SK-N-SH (cell line): Measurements from ENCODE around the gene FBXO30. TPM values are rescaled to one million over a fixed set of nuclear protein-coding genes. Genes with fewer than 3 reads are reported as not detected.
A peak's percentile ranks its signal among the peaks of the same experiment; 100 is the strongest.

Experiments used
- CTCF ChIA-PET: fragments of 300-600, 350-600 bp; formaldehyde crosslinking; extraction: SDS; loops from one replicate; lab custom pipeline; 2021; lab: Yijun Ruan, JAX
- POLR2A ChIA-PET: fragments of 350-600 bp; sonication (Branson Sonifier 250); formaldehyde crosslinking; extraction: SDS; loops from one replicate; lab custom pipeline; 2020; ENCODE audit warnings: antibody characterized with exemption, inconsistent platforms; lab: Yijun Ruan, JAX
- DNase-seq: peaks from one replicate; pipeline ENCODE4 v3.0.0; 2012
- H2AFZ ChIP-seq: fragments of 200-600 bp; sonication (generic); 2 replicates; pipeline ENCODE4 v1.8.1; 2016; ENCODE audit warnings: antibody characterized with exemption, mild to moderate bottlenecking, low read depth
- H3F3A ChIP-seq: fragments of 200-600 bp; sonication (generic); replicated peaks from 2 replicates; pipeline ENCODE3; 2016; ENCODE audit warnings: antibody characterized with exemption, mild to moderate bottlenecking; ENCODE audit not compliant: insufficient read depth
- H3K27ac ChIP-seq, 2 experiments: fragments of 200-500 bp in 1 of 2; fragments of 200-600 bp in 1 of 2; sonication (Bioruptor generic) in 1 of 2; sonication (generic), shearing (Covaris generic) in 1 of 2; 2 replicates each; pipeline versions ENCODE4 v1.5.1 to v1.6.1; 2014 to 2016; ENCODE audit warnings: low read depth in 2 of 2, inconsistent platforms in 1 of 2, low read length in 1 of 2, mild to moderate bottlenecking in 1 of 2, mixed read lengths in 1 of 2
- H3K27me3 ChIP-seq: fragments of 200-600 bp; sonication (generic), shearing (Covaris generic); 2 replicates; pipeline ENCODE4 v1.6.1; 2016; ENCODE audit warnings: mixed run types; ENCODE audit not compliant: insufficient read depth
- H3K36me3 ChIP-seq, 2 experiments: fragments of 200-500 bp in 1 of 2; fragments of 200-600 bp in 1 of 2; sonication (Bioruptor generic) in 1 of 2; sonication (generic) in 1 of 2; replicated peaks in 1 of 2; 2 replicates each; pipeline versions ENCODE3 to v1.5.1; 2014 to 2016; ENCODE audit warnings: low read length in 1 of 2, mild to moderate bottlenecking in 1 of 2; ENCODE audit not compliant: insufficient read depth in 2 of 2, control insufficient read depth in 1 of 2
- H3K4me1 ChIP-seq, 2 experiments: fragments of 200-500 bp in 1 of 2; fragments of 200-600 bp in 1 of 2; sonication (Bioruptor generic) in 1 of 2; sonication (generic), shearing (Covaris generic) in 1 of 2; 2 replicates each; pipeline versions ENCODE4 v1.5.1 to v1.6.1; 2014 to 2016; ENCODE audit warnings: low read depth in 1 of 2, low read length in 1 of 2, mixed run types in 1 of 2; ENCODE audit not compliant: insufficient read depth in 2 of 2, control insufficient read depth in 1 of 2
- H3K4me2 ChIP-seq: fragments of 200-600 bp; sonication (generic), shearing (Covaris generic); 2 replicates; pipeline ENCODE4 v1.6.1; 2017; ENCODE audit warnings: mixed run types
- H3K4me3 ChIP-seq, 2 experiments: fragments of 200-500 bp in 1 of 2; fragments of 200-600 bp in 1 of 2; sonication (Bioruptor generic) in 1 of 2; sonication (generic), shearing (Covaris generic) in 1 of 2; 2 replicates each; pipeline versions ENCODE4 v1.5.1 to v1.8.1; 2014 to 2016; ENCODE audit warnings: low read depth in 2 of 2, inconsistent platforms in 1 of 2, low read length in 1 of 2, mild to moderate bottlenecking in 1 of 2, mixed read lengths in 1 of 2, moderate library complexity in 1 of 2
- H3K79me2 ChIP-seq: fragments of 200-600 bp; sonication (generic); 2 replicates; pipeline ENCODE4 v1.8.1; 2017; ENCODE audit warnings: mild to moderate bottlenecking; ENCODE audit not compliant: insufficient read depth
- H3K9ac ChIP-seq: fragments of 200-600 bp; sonication (generic); 2 replicates; pipeline ENCODE4 v1.6.1; 2017; ENCODE audit warnings: mixed run types
- H3K9me2 ChIP-seq: fragments of 200-600 bp; sonication (generic); 2 replicates; pipeline ENCODE4 v1.6.1; 2017; ENCODE audit warnings: mixed run types
- H3K9me3 ChIP-seq: fragments of 200-600 bp; sonication (generic); 2 replicates; pipeline ENCODE4 v1.6.1; 2017; ENCODE audit warnings: mixed run types, mild to moderate bottlenecking, moderate library complexity
- H4K20me1 ChIP-seq: fragments of 200-600 bp; sonication (generic); 2 replicates; pipeline ENCODE4 v1.6.1; 2017; ENCODE audit warnings: mild to moderate bottlenecking, mixed run types; ENCODE audit not compliant: insufficient read depth
- CHD2 ChIP-seq: fragments of 150-350 bp; IDR thresholded peaks from 2 replicates; pipeline ENCODE4 v1.6.1; 2018; ENCODE audit warnings: low read length; ENCODE audit not compliant: partially characterized antibody
- ELF1 ChIP-seq: IDR thresholded peaks from 2 replicates; pipeline ENCODE4 v1.4.0; 2012
- FOSL2 ChIP-seq: IDR thresholded peaks from 2 replicates; pipeline ENCODE4 v1.4.0; 2012; ENCODE audit warnings: low read depth, mild to moderate bottlenecking, moderate library complexity, borderline replicate concordance
- FOXJ3 ChIP-seq: sonication (generic); formaldehyde crosslinking; IDR thresholded peaks from 2 replicates; pipeline ENCODE4 v1.5.1; 2020; ENCODE audit warnings: mild to moderate bottlenecking, missing genetic modification reagents
- FOXM1 ChIP-seq: IDR thresholded peaks from 2 replicates; pipeline ENCODE4 v1.4.0; 2012; ENCODE audit warnings: low read depth, mild to moderate bottlenecking
- GABPA ChIP-seq: IDR thresholded peaks from 2 replicates; pipeline ENCODE4 v1.4.0; 2012; ENCODE audit warnings: low read depth, mild to moderate bottlenecking
- JUND ChIP-seq: IDR thresholded peaks from 2 replicates; pipeline ENCODE4 v1.4.0; 2012
- NFIC ChIP-seq: IDR thresholded peaks from 2 replicates; pipeline ENCODE4 v1.4.0; 2012; ENCODE audit warnings: borderline replicate concordance
- NRF1 ChIP-seq: IDR thresholded peaks from 2 replicates; pipeline ENCODE4 v1.6.1; 2012; ENCODE audit warnings: low read depth, mild to moderate bottlenecking, low read length
- RAD21 ChIP-seq: IDR thresholded peaks from 2 replicates; pipeline ENCODE4 v1.6.1; 2012; ENCODE audit warnings: mild to moderate bottlenecking, low read length
- RCOR1 ChIP-seq: fragments of 150-350 bp; IDR thresholded peaks from 2 replicates; pipeline ENCODE4 v1.6.1; 2017; ENCODE audit warnings: antibody characterized with exemption, low read length
- RFX5 ChIP-seq: IDR thresholded peaks from 2 replicates; pipeline ENCODE4 v1.6.1; 2012; ENCODE audit warnings: mild to moderate bottlenecking, improper control_type of control experiment, low read length
- SMC3 ChIP-seq: IDR thresholded peaks from 2 replicates; pipeline ENCODE4 v1.6.1; 2012; ENCODE audit warnings: low read depth, low read length, improper control_type of control experiment
- TCF12 ChIP-seq: IDR thresholded peaks from 2 replicates; pipeline ENCODE4 v1.4.0; 2012
- YY1 ChIP-seq: IDR thresholded peaks from 2 replicates; pipeline ENCODE4 v1.4.0; 2012; ENCODE audit warnings: low read depth, mild to moderate bottlenecking
- polyA plus RNA-seq, 3 experiments: library from polyadenylated mRNA; depleted of rRNA; stranded (reverse); fragments of >200 nt; gene quantifications; 2 replicates each; pipeline ENCODE4 v1.2.3, GENCODE V29; 2012
- TF ChIP-seq, protein P1 (sequence below): fragments of 200-600 bp; sonication (generic); IDR thresholded peaks from 2 replicates; pipeline ENCODE4 v1.6.1; 2017; ENCODE audit warnings: antibody characterized with exemption, mild to moderate bottlenecking, moderate library complexity
- TF ChIP-seq, protein P2 (sequence below): IDR thresholded peaks from 2 replicates; pipeline ENCODE4 v1.4.0; 2012; ENCODE audit warnings: low read depth, borderline replicate concordance
- TF ChIP-seq, protein P3 (sequence below): IDR thresholded peaks from 2 replicates; pipeline ENCODE4 v1.6.1; 2012; ENCODE audit warnings: mild to moderate bottlenecking, low read depth, low read length, moderate library complexity
- TF ChIP-seq, protein P4 (sequence below): IDR thresholded peaks from 2 replicates; pipeline ENCODE4; 2012

The FBXO30 gene
- polyA plus RNA-seq, 1 of the 3 experiments (the other 2 are of a cell fraction): 1.7 TPM

DNA sequence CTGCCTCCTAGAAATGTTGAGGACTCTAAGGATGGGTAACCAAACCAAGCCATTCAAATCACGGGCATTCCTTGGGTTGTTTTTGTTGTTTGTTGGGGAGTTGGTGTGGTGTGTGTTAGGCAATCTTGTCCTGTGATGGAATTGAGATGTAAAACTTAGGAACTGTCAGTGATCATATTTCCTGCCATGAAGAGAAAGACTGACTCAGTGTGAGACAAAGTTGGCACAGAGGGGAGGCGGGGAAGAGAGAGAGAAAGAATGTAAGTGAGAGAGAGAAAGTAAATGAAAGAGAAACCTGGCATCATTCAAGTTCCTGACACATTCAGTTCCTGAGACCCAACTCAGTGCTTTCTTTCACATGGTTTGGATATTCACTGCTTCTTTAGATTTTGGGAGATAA is 21.6 kb upstream of the FBXO30 start (continued):
- TF ChIP-seq, protein P1, sequence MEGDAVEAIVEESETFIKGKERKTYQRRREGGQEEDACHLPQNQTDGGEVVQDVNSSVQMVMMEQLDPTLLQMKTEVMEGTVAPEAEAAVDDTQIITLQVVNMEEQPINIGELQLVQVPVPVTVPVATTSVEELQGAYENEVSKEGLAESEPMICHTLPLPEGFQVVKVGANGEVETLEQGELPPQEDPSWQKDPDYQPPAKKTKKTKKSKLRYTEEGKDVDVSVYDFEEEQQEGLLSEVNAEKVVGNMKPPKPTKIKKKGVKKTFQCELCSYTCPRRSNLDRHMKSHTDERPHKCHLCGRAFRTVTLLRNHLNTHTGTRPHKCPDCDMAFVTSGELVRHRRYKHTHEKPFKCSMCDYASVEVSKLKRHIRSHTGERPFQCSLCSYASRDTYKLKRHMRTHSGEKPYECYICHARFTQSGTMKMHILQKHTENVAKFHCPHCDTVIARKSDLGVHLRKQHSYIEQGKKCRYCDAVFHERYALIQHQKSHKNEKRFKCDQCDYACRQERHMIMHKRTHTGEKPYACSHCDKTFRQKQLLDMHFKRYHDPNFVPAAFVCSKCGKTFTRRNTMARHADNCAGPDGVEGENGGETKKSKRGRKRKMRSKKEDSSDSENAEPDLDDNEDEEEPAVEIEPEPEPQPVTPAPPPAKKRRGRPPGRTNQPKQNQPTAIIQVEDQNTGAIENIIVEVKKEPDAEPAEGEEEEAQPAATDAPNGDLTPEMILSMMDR: no peak
- TF ChIP-seq YY1: no peak
- no peak for TF ChIP-seq GABPA
- TF ChIP-seq FOXJ3: no peak
- no peak for TF ChIP-seq RFX5
- TF ChIP-seq NFIC: peak; percentile 71
- no peak for TF ChIP-seq ELF1
- peak; percentile 53; the same call in 1 of the 2 replicates for TF ChIP-seq TCF12
- TF ChIP-seq NRF1: no peak
- TF ChIP-seq FOSL2: peak; percentile 25; the same call in 1 of the 2 replicates
- no peak for TF ChIP-seq JUND

DNA sequence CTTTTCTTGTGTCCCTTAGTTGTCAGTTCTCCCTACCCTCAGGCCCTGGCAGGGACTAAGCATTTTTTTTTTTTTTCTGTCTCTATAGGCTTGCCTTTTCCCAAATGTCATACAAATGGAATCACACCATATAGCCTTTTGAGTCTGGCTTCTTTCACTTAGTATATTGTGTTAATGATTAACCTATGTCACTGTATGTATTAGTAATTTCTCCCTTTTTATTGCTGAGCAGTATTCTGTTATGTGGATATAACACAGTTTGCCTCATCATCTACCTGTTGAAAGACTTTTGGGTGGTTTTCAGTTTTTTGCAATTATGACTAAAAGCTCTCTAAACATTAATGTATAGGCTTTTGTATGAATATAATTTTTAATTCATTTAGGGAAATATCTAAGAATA is 16.0 kb upstream of the FBXO30 start:
- no peak for TF ChIP-seq JUND
- TF ChIP-seq, protein P1: no peak
- TF ChIP-seq RAD21: no peak
- TF ChIP-seq, protein P2, sequence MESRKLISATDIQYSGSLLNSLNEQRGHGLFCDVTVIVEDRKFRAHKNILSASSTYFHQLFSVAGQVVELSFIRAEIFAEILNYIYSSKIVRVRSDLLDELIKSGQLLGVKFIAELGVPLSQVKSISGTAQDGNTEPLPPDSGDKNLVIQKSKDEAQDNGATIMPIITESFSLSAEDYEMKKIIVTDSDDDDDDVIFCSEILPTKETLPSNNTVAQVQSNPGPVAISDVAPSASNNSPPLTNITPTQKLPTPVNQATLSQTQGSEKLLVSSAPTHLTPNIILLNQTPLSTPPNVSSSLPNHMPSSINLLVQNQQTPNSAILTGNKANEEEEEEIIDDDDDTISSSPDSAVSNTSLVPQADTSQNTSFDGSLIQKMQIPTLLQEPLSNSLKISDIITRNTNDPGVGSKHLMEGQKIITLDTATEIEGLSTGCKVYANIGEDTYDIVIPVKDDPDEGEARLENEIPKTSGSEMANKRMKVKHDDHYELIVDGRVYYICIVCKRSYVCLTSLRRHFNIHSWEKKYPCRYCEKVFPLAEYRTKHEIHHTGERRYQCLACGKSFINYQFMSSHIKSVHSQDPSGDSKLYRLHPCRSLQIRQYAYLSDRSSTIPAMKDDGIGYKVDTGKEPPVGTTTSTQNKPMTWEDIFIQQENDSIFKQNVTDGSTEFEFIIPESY: no peak
- TF ChIP-seq CHD2: no peak
- no peak for TF ChIP-seq FOXJ3
- no peak for TF ChIP-seq RCOR1
- TF ChIP-seq, protein P3, sequence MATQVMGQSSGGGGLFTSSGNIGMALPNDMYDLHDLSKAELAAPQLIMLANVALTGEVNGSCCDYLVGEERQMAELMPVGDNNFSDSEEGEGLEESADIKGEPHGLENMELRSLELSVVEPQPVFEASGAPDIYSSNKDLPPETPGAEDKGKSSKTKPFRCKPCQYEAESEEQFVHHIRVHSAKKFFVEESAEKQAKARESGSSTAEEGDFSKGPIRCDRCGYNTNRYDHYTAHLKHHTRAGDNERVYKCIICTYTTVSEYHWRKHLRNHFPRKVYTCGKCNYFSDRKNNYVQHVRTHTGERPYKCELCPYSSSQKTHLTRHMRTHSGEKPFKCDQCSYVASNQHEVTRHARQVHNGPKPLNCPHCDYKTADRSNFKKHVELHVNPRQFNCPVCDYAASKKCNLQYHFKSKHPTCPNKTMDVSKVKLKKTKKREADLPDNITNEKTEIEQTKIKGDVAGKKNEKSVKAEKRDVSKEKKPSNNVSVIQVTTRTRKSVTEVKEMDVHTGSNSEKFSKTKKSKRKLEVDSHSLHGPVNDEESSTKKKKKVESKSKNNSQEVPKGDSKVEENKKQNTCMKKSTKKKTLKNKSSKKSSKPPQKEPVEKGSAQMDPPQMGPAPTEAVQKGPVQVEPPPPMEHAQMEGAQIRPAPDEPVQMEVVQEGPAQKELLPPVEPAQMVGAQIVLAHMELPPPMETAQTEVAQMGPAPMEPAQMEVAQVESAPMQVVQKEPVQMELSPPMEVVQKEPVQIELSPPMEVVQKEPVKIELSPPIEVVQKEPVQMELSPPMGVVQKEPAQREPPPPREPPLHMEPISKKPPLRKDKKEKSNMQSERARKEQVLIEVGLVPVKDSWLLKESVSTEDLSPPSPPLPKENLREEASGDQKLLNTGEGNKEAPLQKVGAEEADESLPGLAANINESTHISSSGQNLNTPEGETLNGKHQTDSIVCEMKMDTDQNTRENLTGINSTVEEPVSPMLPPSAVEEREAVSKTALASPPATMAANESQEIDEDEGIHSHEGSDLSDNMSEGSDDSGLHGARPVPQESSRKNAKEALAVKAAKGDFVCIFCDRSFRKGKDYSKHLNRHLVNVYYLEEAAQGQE: no peak
- TF ChIP-seq, protein P4, sequence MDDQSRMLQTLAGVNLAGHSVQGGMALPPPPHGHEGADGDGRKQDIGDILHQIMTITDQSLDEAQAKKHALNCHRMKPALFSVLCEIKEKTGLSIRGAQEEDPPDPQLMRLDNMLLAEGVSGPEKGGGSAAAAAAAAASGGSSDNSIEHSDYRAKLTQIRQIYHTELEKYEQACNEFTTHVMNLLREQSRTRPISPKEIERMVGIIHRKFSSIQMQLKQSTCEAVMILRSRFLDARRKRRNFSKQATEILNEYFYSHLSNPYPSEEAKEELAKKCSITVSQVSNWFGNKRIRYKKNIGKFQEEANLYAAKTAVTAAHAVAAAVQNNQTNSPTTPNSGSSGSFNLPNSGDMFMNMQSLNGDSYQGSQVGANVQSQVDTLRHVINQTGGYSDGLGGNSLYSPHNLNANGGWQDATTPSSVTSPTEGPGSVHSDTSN: no peak
- no peak for TF ChIP-seq FOXM1
- TF ChIP-seq SMC3: no peak
- Histone ChIP-seq H3K36me3 (no peaks in the 10 kb centered on the region), H3K27me3 (no peaks in the 10 kb centered on the region), H3K4me2 (no peak overlapping the region), H4K20me1 (no peaks in the 10 kb centered on the region), H3F3A (peaks cover 2% of the 10 kb centered on the region), H3K4me3 (no peak overlapping the region), H3K79me2 (no peaks in the 10 kb centered on the region), H3K9me2 (no peaks in the 10 kb centered on the region), H3K4me1 (no peaks in the 10 kb centered on the region; a peak in 2 of 4 replicates), H2AFZ (no peak overlapping the region), H3K27ac (no peak overlapping the region), H3K9ac (no peak overlapping the region), H3K9me3 (no peaks in the 10 kb centered on the region)
- POLR2A ChIA-PET: no interaction called here
- CTCF ChIA-PET: no interaction called here
- DNase-seq: no peak
